GM12878 (cell line): ENCODE measurements around the gene STK16. TPM values are rescaled to one million over a fixed set of nuclear protein-coding genes. Genes with fewer than 3 reads are reported as not detected.

ENCODE experiments used
- ATAC-seq: fragments of 200-7000 bp; cut with Tn5 transposase; 3 replicates; pipeline ENCODE4 v1.9.1; 2020; ENCODE audit warnings: mild to moderate bottlenecking, moderate library complexity
- BruUV-seq: library from RNA; stranded (reverse); fragments of 400-500 nt; replicated peaks from 2 replicates; lab custom pipeline; 2021; lab: Mats Ljungman, UMichigan
- CTCF ChIA-PET: fragments of 300-600 bp; sonication (Branson Sonifier 250); formaldehyde crosslinking; extraction: SDS; loops from one replicate; lab custom pipeline; 2021; ENCODE audit warnings: inconsistent platforms; lab: Yijun Ruan, JAX
- POLR2A ChIA-PET: fragments of 350-600 bp; formaldehyde crosslinking; extraction: SDS; loops from one replicate; lab custom pipeline; 2021; ENCODE audit warnings: inconsistent platforms; lab: Charles Lee
- RAD21 ChIA-PET: fragments of 300-600 bp; sonication (Branson Sonifier 250); formaldehyde crosslinking; loops from one replicate; lab custom pipeline; 2023; ENCODE audit warnings: antibody characterized with exemption; ENCODE audit not compliant: unreplicated experiment; lab: Charles Lee
- SMC1A ChIA-PET: fragments of 300-600 bp; sonication (Branson Sonifier 250); formaldehyde crosslinking; loops from one replicate; lab custom pipeline; 2023; ENCODE audit not compliant: unreplicated experiment, uncharacterized antibody; lab: Charles Lee
- DNase-seq: peaks from one replicate; pipeline ENCODE4 v3.0.0-alpha.2; 2011; ENCODE audit warnings: low read depth, low spot score
- FAIRE-seq: peaks from 3 replicates; lab custom pipeline; 2011; peaks lifted over from hg19 to GRCh38; lab: Jason Lieb, UNC
- H2AFZ ChIP-seq: 2 replicates; pipeline ENCODE4 v1.6.0; 2011; ENCODE audit warnings: low read depth, low read length, control low read depth; ENCODE audit not compliant: control insufficient read depth
- H3K27ac ChIP-seq: 2 replicates; pipeline ENCODE4 v1.5.1; 2011; ENCODE audit warnings: control low read depth; ENCODE audit not compliant: control insufficient read depth, insufficient read depth
- H3K27me3 ChIP-seq, 2 experiments: replicated peaks in 1 of 2; 2 replicates each; pipeline versions ENCODE4 v1.6.0 to v1.6.1; 2011; ENCODE audit warnings: low read length in 1 of 2; ENCODE audit not compliant: control insufficient read depth in 2 of 2, insufficient read depth in 2 of 2
- H3K36me3 ChIP-seq, 2 experiments: 2 replicates each; pipeline ENCODE4 v1.5.1; 2011; ENCODE audit warnings: low read length in 1 of 2; ENCODE audit not compliant: control insufficient read depth in 2 of 2, insufficient read depth in 2 of 2
- H3K4me1 ChIP-seq: 2 replicates; pipeline ENCODE4 v1.6.1; 2011; ENCODE audit warnings: mild to moderate bottlenecking, low read length, moderate library complexity, mixed read lengths; ENCODE audit not compliant: control insufficient read depth, insufficient read depth
- H3K4me2 ChIP-seq: 2 replicates; pipeline ENCODE4 v1.6.0; 2011; ENCODE audit warnings: control low read depth; ENCODE audit not compliant: control insufficient read depth, insufficient read depth
- H3K4me3 ChIP-seq: fragments of 200-600 bp; sonication (generic); 2 replicates; pipeline ENCODE4 v1.5.1; 2016
- H3K79me2 ChIP-seq: 2 replicates; pipeline ENCODE4 v1.6.0; 2011; ENCODE audit warnings: low read length; ENCODE audit not compliant: control insufficient read depth, insufficient read depth
- H3K9ac ChIP-seq: 2 replicates; pipeline ENCODE4 v1.8.0; 2011; ENCODE audit warnings: low read length, control low read depth, mixed read lengths; ENCODE audit not compliant: control insufficient read depth, insufficient read depth
- H3K9me3 ChIP-seq: replicated peaks from 3 replicates; pipeline ENCODE4 v1.5.1; 2011; ENCODE audit warnings: mild to moderate bottlenecking, low read length; ENCODE audit not compliant: control insufficient read depth, insufficient read depth
- H4K20me1 ChIP-seq: 2 replicates; pipeline ENCODE4 v1.6.0; 2011; ENCODE audit not compliant: control insufficient read depth, insufficient read depth
- CREM ChIP-seq: IDR thresholded peaks from 2 replicates; pipeline ENCODE4 v1.6.1; 2014; ENCODE audit warnings: antibody characterized with exemption, low read depth
- EGR1 ChIP-seq, 2 experiments: IDR thresholded peaks; 1 replicate in 1 of 2; 2 replicates in 1 of 2; pipeline ENCODE4 v1.6.1; 2011 to 2012; ENCODE audit warnings: low read depth in 2 of 2, low read length in 2 of 2, borderline replicate concordance in 1 of 2, mild to moderate bottlenecking in 1 of 2, moderate library complexity in 1 of 2
- ETV6 ChIP-seq, 2 experiments: fragments of 450-650 bp in 1 of 2; IDR thresholded peaks in 1 of 2; conservative IDR thresholded peaks in 1 of 2; 2 replicates each; pipeline ENCODE4 v1.6.1; 2014; ENCODE audit warnings: antibody characterized with exemption in 1 of 2, borderline replicate concordance in 1 of 2, low read depth in 1 of 2, mild to moderate bottlenecking in 1 of 2, moderate library complexity in 1 of 2
- POLR2AphosphoS2 ChIP-seq: IDR thresholded peaks from 2 replicates; pipeline ENCODE4 v1.6.1; 2011; ENCODE audit warnings: low read depth, mild to moderate bottlenecking, low read length, improper control_type of control experiment, moderate library complexity
- RFX5 ChIP-seq: IDR thresholded peaks from 2 replicates; pipeline ENCODE4 v1.6.1; 2011; ENCODE audit warnings: low read depth, low read length, improper control_type of control experiment
- SMAD5 ChIP-seq: IDR thresholded peaks from 2 replicates; pipeline ENCODE4 v1.6.1; 2016; ENCODE audit warnings: antibody characterized with exemption, low read depth
- WGBS: methylation state at CpG from one replicate; pipeline ENCODE4 v1.1.6; 2016; ENCODE audit warnings: low lambda C conversion rate; ENCODE audit not compliant: insufficient replicate concordance, insufficient coverage; ENCODE audit errors: missing lambda C conversion rate; 5-methylcytosine and 5-hydroxymethylcytosine counted together
- in situ Hi-C: fragments of 300-500 bp; cut with MboI; formaldehyde crosslinking; loops from 9 replicates; pipeline ENCODE4 v1.14.3; 2018; ENCODE audit warnings: mixed read lengths
- intact Hi-C: fragments of 100-400 bp; cut with micrococcal nuclease; formaldehyde crosslinking; loops from one replicate; pipeline ENCODE4 v1.14.2; 2022; ENCODE audit not compliant: unreplicated experiment
- polyA plus RNA-seq, 11 experiments: library from polyadenylated mRNA; depleted of rRNA in 4 of 11; unstranded in 6 of 11; stranded (reverse) in 5 of 11; fragments of >200 nt; fragmentation: Nextera tagmentation in 4 of 11; fragmentation: Illumina TruSeq in 1 of 11; extraction: Ambion mirVana in 4 of 11; extraction: Trizol in 1 of 11; gene quantifications; 1 replicate in 1 of 11; 2 replicates in 10 of 11; pipeline versions ENCODE4 v1.2.1 to v1.2.3, GENCODE V29; 2011 to 2016; ENCODE audit warnings: inconsistent platforms in 2 of 11, missing spikeins in 2 of 11, low read depth in 1 of 11
- total RNA-seq, 4 experiments: library from RNA; depleted of rRNA in 3 of 4; stranded (reverse); fragments of >200 nt in 3 of 4; fragmentation: Illumina TruSeq in 1 of 4; extraction: Trizol in 1 of 4; gene quantifications; 2 replicates each; pipeline versions ENCODE4 v1.2.1 to v1.2.3, GENCODE V29; 2013 to 2021
- TF ChIP-seq, protein P1 (sequence below): fragments of 450-650 bp; IDR thresholded peaks from 2 replicates; pipeline ENCODE4 v1.6.1; 2017; ENCODE audit warnings: antibody characterized with exemption, mild to moderate bottlenecking, moderate library complexity

The STK16 gene
- total and polyA plus RNA-seq, 10 of the 15 experiments (the other 5 are each of a cell fraction or from before 2014, with no cell fraction given), result 4.3 to 50.1 (median 17.9) TPM

DNA sequence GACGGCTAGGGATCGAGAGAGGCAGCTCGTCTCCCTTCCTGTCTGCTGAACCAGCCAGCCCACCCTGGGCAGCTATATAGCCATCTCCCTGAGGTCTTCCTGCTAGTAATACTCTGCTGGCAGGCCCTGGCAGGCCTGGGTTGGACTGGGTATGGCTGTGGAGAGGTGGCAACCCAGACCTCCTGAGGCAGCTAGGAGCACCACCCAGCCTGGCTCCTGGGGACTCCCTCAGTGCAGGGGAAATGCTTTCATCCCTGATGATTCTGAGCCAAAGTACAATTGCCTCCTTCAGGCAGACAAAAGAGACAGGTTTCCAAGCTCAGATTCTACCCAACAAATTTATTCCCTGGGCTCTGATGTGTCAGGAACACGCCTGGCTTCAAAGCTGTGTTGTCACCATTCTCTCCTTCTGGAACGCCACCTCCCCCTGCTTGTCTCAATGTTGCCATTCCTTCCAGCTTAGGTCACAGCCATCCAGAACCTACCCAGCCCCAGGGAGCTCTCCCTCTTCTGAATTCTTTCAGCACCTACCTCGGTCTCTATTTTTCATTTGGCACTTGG, 29.2 kb downstream of the STK16 start:
- Histone ChIP-seq H3K79me2 (no peaks in the 10 kb centered on the region), H3K9ac (no peak overlapping the region), H3K27ac (no peak overlapping the region), H3K9me3 (no peaks in the 10 kb centered on the region), H3K36me3 (no peaks in the 10 kb centered on the region), H3K4me2 (no peak overlapping the region), H2AFZ (no peak overlapping the region), H3K4me1 (peaks cover 15% of the 10 kb centered on the region), H3K27me3 (no peaks in the 10 kb centered on the region), H3K4me3 (no peak overlapping the region), H4K20me1 (no peaks in the 10 kb centered on the region)
- no peak for DNase-seq
- FAIRE-seq, result no peak
- in situ Hi-C loops, result no loop called here
- BruUV-seq, result no TSS peak
- ChIA-PET CTCF (interaction anchor here (0.9 to 13.5 kb wide), 9 partner anchors 12 to 115 kb away, joined by 3 to 257 read pairs (median 4); partner anchors contain the start of gene TUBA4A), POLR2A (interaction anchor here (0.6 to 2.1 kb wide), 6 partner anchors 16 to 35 kb away, joined by 4 to 9 read pairs (median 6); partner anchors contain the start of gene TUBA4B), RAD21 (interaction anchor here (0.7 to 2.2 kb wide), 3 partner anchors 20 to 25 kb away, joined by 3 to 10 read pairs (median 8); partner anchors contain the start of gene TUBA4A), SMC1A (interaction anchor here (1.0 to 8.3 kb wide), 5 partner anchors 19 to 99 kb away, joined by 3 to 98 read pairs (median 6); partner anchors contain the start of genes TUBA4A and TUBA4B)
- no peak for TF ChIP-seq EGR1 (IDR thresholded peaks at IDR 0.05; ENCODE audit: borderline replicate concordance in 1 of 2, low read depth in 2 of 2, low read length in 2 of 2)
- TF ChIP-seq CREM, result no peak
- TF ChIP-seq POLR2AphosphoS2, result no peak
- no peak for TF ChIP-seq ETV6 (conservative IDR thresholded peaks at IDR 0.05 in 1 of 2, IDR thresholded peaks at IDR 0.05 in 1 of 2; ENCODE audit: borderline replicate concordance in 1 of 2, low read depth in 1 of 2)
- TF ChIP-seq, protein P1, sequence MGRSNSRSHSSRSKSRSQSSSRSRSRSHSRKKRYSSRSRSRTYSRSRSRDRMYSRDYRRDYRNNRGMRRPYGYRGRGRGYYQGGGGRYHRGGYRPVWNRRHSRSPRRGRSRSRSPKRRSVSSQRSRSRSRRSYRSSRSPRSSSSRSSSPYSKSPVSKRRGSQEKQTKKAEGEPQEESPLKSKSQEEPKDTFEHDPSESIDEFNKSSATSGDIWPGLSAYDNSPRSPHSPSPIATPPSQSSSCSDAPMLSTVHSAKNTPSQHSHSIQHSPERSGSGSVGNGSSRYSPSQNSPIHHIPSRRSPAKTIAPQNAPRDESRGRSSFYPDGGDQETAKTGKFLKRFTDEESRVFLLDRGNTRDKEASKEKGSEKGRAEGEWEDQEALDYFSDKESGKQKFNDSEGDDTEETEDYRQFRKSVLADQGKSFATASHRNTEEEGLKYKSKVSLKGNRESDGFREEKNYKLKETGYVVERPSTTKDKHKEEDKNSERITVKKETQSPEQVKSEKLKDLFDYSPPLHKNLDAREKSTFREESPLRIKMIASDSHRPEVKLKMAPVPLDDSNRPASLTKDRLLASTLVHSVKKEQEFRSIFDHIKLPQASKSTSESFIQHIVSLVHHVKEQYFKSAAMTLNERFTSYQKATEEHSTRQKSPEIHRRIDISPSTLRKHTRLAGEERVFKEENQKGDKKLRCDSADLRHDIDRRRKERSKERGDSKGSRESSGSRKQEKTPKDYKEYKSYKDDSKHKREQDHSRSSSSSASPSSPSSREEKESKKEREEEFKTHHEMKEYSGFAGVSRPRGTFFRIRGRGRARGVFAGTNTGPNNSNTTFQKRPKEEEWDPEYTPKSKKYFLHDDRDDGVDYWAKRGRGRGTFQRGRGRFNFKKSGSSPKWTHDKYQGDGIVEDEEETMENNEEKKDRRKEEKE, result no peak
- TF ChIP-seq RFX5, result no peak
- no peak for TF ChIP-seq SMAD5
- whole genome bisulfite sequencing, result 59% methylated on average over 6 of the region's 6 CpGs
- intact Hi-C loops, result no loop called here
- ATAC-seq, result no peak
